Cardiac muscle cell (in vitro differentiated cells and primary cell): ENCODE data around the gene SPRYD3. TPM values are rescaled to one million over a fixed set of nuclear protein-coding genes. Genes with fewer than 3 reads are reported as not detected.
A peak's percentile ranks its signal among the peaks of the same experiment; 100 is the strongest.

ENCODE experiments used
- DNase-seq, 2 donors: peaks; one replicate each; pipeline versions ENCODE4 v3.0.0 to v3.0.0-alpha.2; 2010 to 2017; ENCODE audit warnings: low read depth in 1 of 2, low spot score in 1 of 2
- H3K27ac ChIP-seq: fragments of 200-600 bp; sonication (generic); 2 replicates; pipeline ENCODE4 v1.5.1; 2016
- H3K27me3 ChIP-seq: fragments of 200-600 bp; sonication (generic); 2 replicates; pipeline ENCODE4 v1.6.0; 2016; ENCODE audit warnings: control low read depth
- H3K36me3 ChIP-seq: fragments of 200-600 bp; sonication (generic); 2 replicates; pipeline ENCODE4 v1.5.1; 2016; ENCODE audit warnings: control low read depth
- H3K4me1 ChIP-seq: fragments of 200-600 bp; sonication (generic); 2 replicates; pipeline ENCODE4 v1.8.1; 2017; ENCODE audit warnings: low read depth, mild to moderate bottlenecking, mixed run types
- H3K4me3 ChIP-seq: fragments of 200-600 bp; sonication (generic); 2 replicates; pipeline ENCODE4 v1.5.1; 2016; ENCODE audit warnings: mild to moderate bottlenecking
- H3K9me3 ChIP-seq: fragments of 200-600 bp; sonication (generic); 2 replicates; pipeline ENCODE4 v1.5.1; 2017; ENCODE audit warnings: low read depth, mild to moderate bottlenecking, control low read depth
- polyA plus RNA-seq: library from polyadenylated mRNA; unstranded; fragments of >200 nt; fragmentation: Nextera tagmentation; extraction: Ambion mirVana; gene quantifications from 2 replicates; pipeline ENCODE4 v1.2.1, GENCODE V29; 2016
- total RNA-seq: library from RNA; depleted of rRNA; stranded (reverse); fragments of >200 nt; gene quantifications from 2 replicates; pipeline ENCODE4 v1.2.3, GENCODE V29; 2016
- TF ChIP-seq, protein P1 (sequence below): IDR thresholded peaks from 2 replicates; pipeline ENCODE4 v1.5.1; 2012; ENCODE audit warnings: low read depth, mild to moderate bottlenecking, low read length

The SPRYD3 gene
- total and polyA plus RNA-seq, 2 experiments from 2014 or later: 14.8 to 17.6 TPM

DNA sequence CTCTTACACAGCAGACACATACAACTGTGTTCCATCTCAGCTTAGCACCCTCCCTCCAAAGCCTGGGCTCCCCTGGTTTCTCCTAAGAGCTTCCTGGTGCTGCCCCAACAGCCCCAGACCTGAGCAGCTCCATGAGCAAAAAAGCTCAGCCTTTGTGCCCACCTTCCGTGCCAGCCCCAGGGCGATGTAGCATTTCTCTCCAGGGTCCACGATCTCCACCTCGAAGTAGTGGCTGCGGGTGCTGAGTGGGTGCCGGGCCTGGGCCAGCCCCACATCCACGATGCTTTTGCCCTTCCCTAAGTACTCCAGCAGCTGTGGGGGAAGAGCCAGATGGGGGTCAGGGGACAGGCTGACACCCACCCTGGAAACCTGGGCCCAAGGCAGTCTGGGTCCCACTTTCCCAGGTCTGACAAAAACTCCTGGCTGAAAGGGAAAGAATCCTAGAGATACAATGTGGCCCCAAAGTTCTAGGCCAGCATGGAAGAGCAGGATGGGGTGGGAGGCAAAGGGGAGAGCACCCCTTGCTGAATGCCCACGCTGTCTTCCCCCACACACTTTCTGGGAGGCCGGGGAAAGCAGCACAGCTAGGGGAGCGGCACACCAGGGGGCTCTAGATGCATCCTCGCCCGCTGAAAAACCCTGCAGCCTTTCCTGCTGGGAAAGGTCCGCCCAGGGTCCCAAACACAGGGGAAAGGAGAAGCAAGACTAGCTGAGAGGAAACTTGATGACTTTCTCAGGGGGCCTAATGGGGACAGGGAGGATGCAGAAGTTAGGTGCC lies 11.0 kb downstream of the SPRYD3 start:
- DNase-seq: no peak
- TF ChIP-seq, protein P1, sequence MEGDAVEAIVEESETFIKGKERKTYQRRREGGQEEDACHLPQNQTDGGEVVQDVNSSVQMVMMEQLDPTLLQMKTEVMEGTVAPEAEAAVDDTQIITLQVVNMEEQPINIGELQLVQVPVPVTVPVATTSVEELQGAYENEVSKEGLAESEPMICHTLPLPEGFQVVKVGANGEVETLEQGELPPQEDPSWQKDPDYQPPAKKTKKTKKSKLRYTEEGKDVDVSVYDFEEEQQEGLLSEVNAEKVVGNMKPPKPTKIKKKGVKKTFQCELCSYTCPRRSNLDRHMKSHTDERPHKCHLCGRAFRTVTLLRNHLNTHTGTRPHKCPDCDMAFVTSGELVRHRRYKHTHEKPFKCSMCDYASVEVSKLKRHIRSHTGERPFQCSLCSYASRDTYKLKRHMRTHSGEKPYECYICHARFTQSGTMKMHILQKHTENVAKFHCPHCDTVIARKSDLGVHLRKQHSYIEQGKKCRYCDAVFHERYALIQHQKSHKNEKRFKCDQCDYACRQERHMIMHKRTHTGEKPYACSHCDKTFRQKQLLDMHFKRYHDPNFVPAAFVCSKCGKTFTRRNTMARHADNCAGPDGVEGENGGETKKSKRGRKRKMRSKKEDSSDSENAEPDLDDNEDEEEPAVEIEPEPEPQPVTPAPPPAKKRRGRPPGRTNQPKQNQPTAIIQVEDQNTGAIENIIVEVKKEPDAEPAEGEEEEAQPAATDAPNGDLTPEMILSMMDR: no peak
- H3K36me3 ChIP-seq: no peaks in the 10 kb centered on the region
- H3K9me3 ChIP-seq: no peaks in the 10 kb centered on the region
- no peaks in the 10 kb centered on the region for H3K27me3 ChIP-seq
- H3K27ac ChIP-seq: no peak overlapping the region
- no peak overlapping the region for H3K4me3 ChIP-seq
- H3K4me1 ChIP-seq: peaks cover 43% of the 10 kb centered on the region

DNA sequence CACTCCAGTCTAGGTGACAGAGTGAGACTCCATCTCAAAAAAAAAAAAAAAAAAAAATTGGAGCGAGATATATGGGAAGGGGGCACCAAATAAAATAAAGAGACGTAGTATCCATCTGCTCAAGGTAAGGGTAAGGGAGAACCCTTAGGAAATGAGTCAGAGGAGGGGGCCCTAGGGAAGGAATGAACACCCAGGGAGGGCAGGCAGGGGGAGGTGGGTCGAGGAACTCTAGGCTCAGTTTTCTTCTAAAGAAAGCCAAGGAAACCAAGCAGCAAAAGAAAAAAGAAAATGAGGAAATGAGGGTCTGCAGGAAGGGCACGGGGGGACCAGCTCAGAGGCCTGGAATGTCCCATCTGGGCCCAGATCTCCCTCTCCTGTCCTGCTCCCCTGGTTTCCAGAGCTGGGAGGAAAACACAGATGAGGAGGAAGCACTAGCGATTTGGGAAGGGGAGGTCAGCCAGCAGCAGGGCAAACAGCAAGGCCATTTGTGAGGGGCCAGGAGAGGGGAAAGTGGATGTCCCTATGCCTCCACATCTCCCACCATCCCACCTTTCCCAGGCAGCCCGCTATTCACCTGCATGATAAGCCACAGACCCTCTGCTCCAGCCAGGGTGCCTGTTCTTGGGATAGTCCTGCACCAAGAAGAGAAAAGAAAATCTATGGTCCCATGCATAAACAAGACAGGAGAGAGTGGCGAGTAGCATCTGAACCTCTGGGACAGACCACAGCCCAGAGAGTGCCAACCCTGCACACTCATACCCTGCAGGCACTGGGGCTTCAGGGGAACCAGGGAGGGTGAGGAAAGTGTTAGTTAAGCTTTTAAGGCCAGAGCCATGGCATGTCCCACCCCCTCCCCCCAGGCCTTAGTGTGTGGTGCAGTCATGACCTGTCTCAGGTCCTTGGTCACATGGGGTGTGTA lies 11.9 kb downstream of the SPRYD3 start:
- Histone ChIP-seq H3K4me1 (peaks cover 43% of the 10 kb centered on the region), H3K27me3 (no peaks in the 10 kb centered on the region), H3K27ac (no peak overlapping the region), H3K36me3 (no peaks in the 10 kb centered on the region), H3K4me3 (no peak overlapping the region), H3K9me3 (no peaks in the 10 kb centered on the region)
- TF ChIP-seq, protein P1: no peak
- DNase-seq: peak in 1 of 2 donors; percentile 18

DNA sequence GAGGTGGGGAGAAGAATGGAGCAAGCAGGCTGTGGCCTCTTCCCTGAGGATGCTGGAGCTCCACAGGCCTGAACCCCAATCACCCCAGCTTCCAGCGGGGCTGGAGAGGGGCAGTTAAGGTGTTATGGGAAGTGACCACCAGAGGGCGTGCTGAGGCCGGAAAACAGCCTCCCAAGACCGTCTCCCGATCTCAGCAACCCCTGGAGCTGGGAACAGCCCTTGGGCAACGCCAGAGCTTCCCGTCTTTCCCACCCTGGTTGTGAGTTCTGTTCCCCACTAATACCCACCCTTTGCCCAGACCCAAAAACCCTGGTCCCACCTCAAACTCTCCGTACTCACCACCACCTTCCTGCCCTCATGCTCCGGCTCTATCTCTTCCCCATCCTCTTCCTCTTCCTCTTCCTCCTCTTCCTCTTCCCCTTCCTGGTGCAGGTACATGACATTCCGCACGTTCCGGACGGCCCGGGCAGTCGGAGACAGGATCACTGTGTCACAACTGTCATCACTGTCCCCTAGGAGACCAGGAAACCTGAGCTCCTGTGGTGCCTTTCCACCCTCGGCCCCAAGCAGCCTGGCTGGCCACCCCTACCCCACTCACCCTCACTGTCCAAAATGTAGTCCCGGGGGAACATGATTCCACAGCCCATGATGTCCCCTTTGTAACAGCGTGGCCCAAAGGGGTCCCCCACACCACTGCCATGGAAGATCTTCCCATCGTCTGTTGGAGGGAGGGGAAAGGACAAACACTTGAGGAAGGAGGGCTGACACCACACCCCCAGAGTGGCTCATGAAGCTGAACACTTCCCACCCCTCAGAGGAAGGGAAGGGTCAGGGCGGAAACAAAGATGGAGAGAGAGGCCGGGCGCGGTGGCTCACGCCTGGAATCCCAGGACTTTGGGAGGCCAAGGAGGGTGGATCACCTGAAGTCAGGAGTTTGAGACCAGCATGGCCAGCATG lies 12.9 kb downstream of the SPRYD3 start:
- TF ChIP-seq, protein P1: peak; percentile 83
- DNase-seq: peak; percentile 88 to 89
- no peak overlapping the region for H3K4me3 ChIP-seq
- H3K27ac ChIP-seq: no peak overlapping the region
- peaks cover 32% of the 10 kb centered on the region for H3K4me1 ChIP-seq
- H3K36me3 ChIP-seq: no peaks in the 10 kb centered on the region
- no peaks in the 10 kb centered on the region for H3K27me3 ChIP-seq
- H3K9me3 ChIP-seq: no peaks in the 10 kb centered on the region

DNA sequence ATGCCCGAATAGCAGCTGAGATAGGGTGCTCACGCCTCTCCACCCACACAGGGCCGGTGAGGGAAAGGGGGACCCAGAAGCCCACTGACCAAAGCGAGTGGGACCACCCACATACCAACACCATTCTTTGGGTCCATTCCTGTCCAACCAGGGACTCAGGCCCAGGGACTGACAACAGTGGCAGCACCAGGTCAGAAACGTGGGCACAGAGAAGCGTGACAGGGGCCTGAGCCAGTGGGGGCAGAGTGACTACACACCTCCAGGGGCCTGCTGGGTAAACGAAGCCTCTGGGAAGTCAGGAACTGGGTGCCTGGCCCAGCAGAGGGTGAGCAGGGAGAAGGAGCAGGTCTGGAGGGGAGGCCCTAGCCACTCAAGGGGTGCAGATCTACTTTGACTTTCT lies 13.7 kb downstream of the SPRYD3 start:
- no peaks in the 10 kb centered on the region for H3K36me3 ChIP-seq

More for the DNA sequence above, 13.7 kb downstream of the SPRYD3 start:
- no peak for DNase-seq
- Histone ChIP-seq H3K4me1 (peaks cover 24% of the 10 kb centered on the region), H3K4me3 (no peak overlapping the region), H3K9me3 (no peaks in the 10 kb centered on the region), H3K27ac (no peak overlapping the region), H3K27me3 (no peaks in the 10 kb centered on the region)
- TF ChIP-seq, protein P1: no peak
